ENCODE data around the gene LDB3.

LDB3 gene

GRCh38 chr10:86636311-86636710 is 32.0 kb upstream of the LDB3 start:
- Histone ChIP-seq H3K79me2 (ENCODE audit: insufficient read depth, low read length) (no peaks in the 10 kb centered on the region), H3K27me3 (ENCODE audit: insufficient read depth, low read length) (0 out of 2 replicates have a peak, but pooled peaks cover 6% of the 10 kb centered on the region), H2AFZ (ENCODE audit: low read length) (no peak overlapping the region), H3K9me2 (ENCODE audit: low read depth, low read length) (no peaks in the 10 kb centered on the region), H3K9me3 (ENCODE audit: low read length) (peaks cover 2% of the 10 kb centered on the region; the same call in 1 of the 2 replicates), H3K9ac (ENCODE audit: low read length) (no peak overlapping the region), H3K27ac (ENCODE audit: low read depth, low read length, poor library complexity, severe bottlenecking) (no peak overlapping the region), H3K4me1 (ENCODE audit: insufficient read depth, low read length, severe bottlenecking) (no peaks in the 10 kb centered on the region), H3K4me3 (ENCODE audit: low read depth, low read length, poor library complexity, severe bottlenecking) (no peak overlapping the region), H3K36me3 (ENCODE audit: insufficient read depth, low read length) (no peaks in the 10 kb centered on the region; the same call in 1 of the 2 replicates), H4K20me1 (ENCODE audit: insufficient read depth, low read length) (no peaks in the 10 kb centered on the region), H3F3A (ENCODE audit: insufficient read depth, low read length) (no peaks in the 10 kb centered on the region), H3K4me2 (ENCODE audit: low read length) (no peak overlapping the region)
- TF ChIP-seq EZH2 (IDR thresholded peaks at IDR 0.05; ENCODE audit: borderline replicate concordance, low read length), result no peak
- TF ChIP-seq, protein P1, sequence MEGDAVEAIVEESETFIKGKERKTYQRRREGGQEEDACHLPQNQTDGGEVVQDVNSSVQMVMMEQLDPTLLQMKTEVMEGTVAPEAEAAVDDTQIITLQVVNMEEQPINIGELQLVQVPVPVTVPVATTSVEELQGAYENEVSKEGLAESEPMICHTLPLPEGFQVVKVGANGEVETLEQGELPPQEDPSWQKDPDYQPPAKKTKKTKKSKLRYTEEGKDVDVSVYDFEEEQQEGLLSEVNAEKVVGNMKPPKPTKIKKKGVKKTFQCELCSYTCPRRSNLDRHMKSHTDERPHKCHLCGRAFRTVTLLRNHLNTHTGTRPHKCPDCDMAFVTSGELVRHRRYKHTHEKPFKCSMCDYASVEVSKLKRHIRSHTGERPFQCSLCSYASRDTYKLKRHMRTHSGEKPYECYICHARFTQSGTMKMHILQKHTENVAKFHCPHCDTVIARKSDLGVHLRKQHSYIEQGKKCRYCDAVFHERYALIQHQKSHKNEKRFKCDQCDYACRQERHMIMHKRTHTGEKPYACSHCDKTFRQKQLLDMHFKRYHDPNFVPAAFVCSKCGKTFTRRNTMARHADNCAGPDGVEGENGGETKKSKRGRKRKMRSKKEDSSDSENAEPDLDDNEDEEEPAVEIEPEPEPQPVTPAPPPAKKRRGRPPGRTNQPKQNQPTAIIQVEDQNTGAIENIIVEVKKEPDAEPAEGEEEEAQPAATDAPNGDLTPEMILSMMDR (IDR thresholded peaks at IDR 0.05; ENCODE audit: low read length), result no peak

GRCh38 chr10:86642021-86642420 is 26.3 kb upstream of the LDB3 start:
- Histone ChIP-seq H3K4me1 (ENCODE audit: insufficient read depth, low read length, severe bottlenecking) (no peaks in the 10 kb centered on the region), H3K9me2 (ENCODE audit: low read depth, low read length) (no peaks in the 10 kb centered on the region), H3K9me3 (ENCODE audit: low read length) (peaks cover 8% of the 10 kb centered on the region), H3K4me2 (ENCODE audit: low read length) (no peak overlapping the region), H3K4me3 (ENCODE audit: low read depth, low read length, poor library complexity, severe bottlenecking) (no peak overlapping the region), H2AFZ (ENCODE audit: low read length) (no peak overlapping the region), H3K36me3 (ENCODE audit: insufficient read depth, low read length) (no peaks in the 10 kb centered on the region; the same call in 1 of the 2 replicates), H3F3A (ENCODE audit: insufficient read depth, low read length) (no peaks in the 10 kb centered on the region), H3K27ac (ENCODE audit: low read depth, low read length, poor library complexity, severe bottlenecking) (no peak overlapping the region), H3K79me2 (ENCODE audit: insufficient read depth, low read length) (no peaks in the 10 kb centered on the region), H4K20me1 (ENCODE audit: insufficient read depth, low read length) (no peaks in the 10 kb centered on the region), H3K9ac (ENCODE audit: low read length) (no peak overlapping the region), H3K27me3 (ENCODE audit: insufficient read depth, low read length) (0 out of 2 replicates have a peak, but pooled peaks cover 6% of the 10 kb centered on the region)
- TF ChIP-seq, protein P1 (IDR thresholded peaks at IDR 0.05; ENCODE audit: low read length), result no peak
- TF ChIP-seq EZH2 (IDR thresholded peaks at IDR 0.05; ENCODE audit: borderline replicate concordance, low read length), result no peak

GRCh38 chr10:86642499-86642898 is 25.8 kb upstream of the LDB3 start:
- no peaks in the 10 kb centered on the region for H4K20me1 ChIP-seq (ENCODE audit: insufficient read depth, low read length)
- H3K4me3 ChIP-seq (ENCODE audit: low read depth, low read length, poor library complexity, severe bottlenecking), result no peak overlapping the region
- H3K9me3 ChIP-seq (ENCODE audit: low read length), result peaks cover 8% of the 10 kb centered on the region
- 0 out of 2 replicates have a peak, but pooled peaks cover 6% of the 10 kb centered on the region for H3K27me3 ChIP-seq (ENCODE audit: insufficient read depth, low read length)
- H2AFZ ChIP-seq (ENCODE audit: low read length), result no peak overlapping the region
- no peak overlapping the region for H3K27ac ChIP-seq (ENCODE audit: low read depth, low read length, poor library complexity, severe bottlenecking)
- no peak overlapping the region for H3K9ac ChIP-seq (ENCODE audit: low read length)
- H3F3A ChIP-seq (ENCODE audit: insufficient read depth, low read length), result no peaks in the 10 kb centered on the region
- H3K4me1 ChIP-seq (ENCODE audit: insufficient read depth, low read length, severe bottlenecking), result no peaks in the 10 kb centered on the region
- no peak overlapping the region for H3K4me2 ChIP-seq (ENCODE audit: low read length)
- H3K9me2 ChIP-seq (ENCODE audit: low read depth, low read length), result no peaks in the 10 kb centered on the region
- no peaks in the 10 kb centered on the region for H3K79me2 ChIP-seq (ENCODE audit: insufficient read depth, low read length)
- no peaks in the 10 kb centered on the region; the same call in 1 of the 2 replicates for H3K36me3 ChIP-seq (ENCODE audit: insufficient read depth, low read length)
- TF ChIP-seq, protein P1 (IDR thresholded peaks at IDR 0.05; ENCODE audit: low read length), result no peak
- no peak for TF ChIP-seq EZH2 (IDR thresholded peaks at IDR 0.05; ENCODE audit: borderline replicate concordance, low read length)

All from OCI-LY1 (cell line).